Activated naive CD4-positive, alpha-beta T cell treated with anti-CD3 and anti-CD28 coated beads, Interleukin-2, amount 10 ng/mL, durations not matched to agents 5 hours and 36 hours (primary cell): ENCODE measurements around the gene ZC3HAV1. TPM values are rescaled to one million over a fixed set of nuclear protein-coding genes. Genes with fewer than 3 reads are reported as not detected.

Experiments used
- total RNA-seq, 2 experiments: library from RNA; stranded (reverse); gene quantifications; one replicate each; pipeline ENCODE4 v1.2.3, GENCODE V29; 2021

ZC3HAV1 gene
- total RNA-seq = 100 to 1,000 TPM; 137 to 143 TPM

DNA sequence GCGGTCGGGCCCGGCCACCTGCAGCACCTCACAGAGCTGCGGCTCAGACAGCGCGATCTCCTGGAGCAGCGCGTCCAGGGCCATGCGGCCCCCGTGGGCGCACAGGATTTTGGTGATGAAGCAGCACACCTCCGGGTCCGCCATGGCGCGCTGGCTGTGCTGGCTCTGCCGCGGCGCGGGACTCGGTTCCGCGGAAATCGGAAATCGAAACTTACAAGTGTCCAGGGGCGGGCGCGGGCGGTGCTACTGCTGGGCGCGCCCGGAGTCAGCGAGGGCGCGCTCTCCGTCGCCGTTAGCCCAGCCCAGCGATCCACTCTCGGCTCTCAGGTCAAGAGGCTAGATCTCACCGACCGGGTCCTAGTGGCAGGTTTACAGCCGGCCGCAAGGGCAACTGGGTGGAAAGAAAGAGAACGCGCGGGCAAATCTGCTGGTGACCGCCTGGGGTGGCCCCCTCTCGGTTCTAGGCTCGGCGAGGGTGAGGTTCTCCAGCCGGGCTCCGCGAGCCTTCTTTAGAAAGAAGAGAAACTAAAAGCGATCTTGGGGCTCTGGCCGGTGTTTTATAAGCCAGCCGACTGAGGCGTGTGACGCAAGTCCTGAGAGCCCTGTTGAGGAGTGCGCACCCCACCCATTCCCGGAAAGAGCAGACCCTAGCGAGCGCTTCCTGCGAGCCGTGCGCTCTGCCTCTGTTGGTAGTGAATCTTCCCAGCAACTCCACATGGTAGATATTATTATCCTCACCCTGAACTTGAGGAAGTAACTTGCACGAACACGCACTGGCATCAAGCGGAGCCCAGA is at the start of gene ZC3HAV1:
TSS of gene ZC3HAV1 (minus strand) at position 533 of the 795 bp plus-strand sequence. CDS start at position 144, 389 bp downstream.

DNA sequence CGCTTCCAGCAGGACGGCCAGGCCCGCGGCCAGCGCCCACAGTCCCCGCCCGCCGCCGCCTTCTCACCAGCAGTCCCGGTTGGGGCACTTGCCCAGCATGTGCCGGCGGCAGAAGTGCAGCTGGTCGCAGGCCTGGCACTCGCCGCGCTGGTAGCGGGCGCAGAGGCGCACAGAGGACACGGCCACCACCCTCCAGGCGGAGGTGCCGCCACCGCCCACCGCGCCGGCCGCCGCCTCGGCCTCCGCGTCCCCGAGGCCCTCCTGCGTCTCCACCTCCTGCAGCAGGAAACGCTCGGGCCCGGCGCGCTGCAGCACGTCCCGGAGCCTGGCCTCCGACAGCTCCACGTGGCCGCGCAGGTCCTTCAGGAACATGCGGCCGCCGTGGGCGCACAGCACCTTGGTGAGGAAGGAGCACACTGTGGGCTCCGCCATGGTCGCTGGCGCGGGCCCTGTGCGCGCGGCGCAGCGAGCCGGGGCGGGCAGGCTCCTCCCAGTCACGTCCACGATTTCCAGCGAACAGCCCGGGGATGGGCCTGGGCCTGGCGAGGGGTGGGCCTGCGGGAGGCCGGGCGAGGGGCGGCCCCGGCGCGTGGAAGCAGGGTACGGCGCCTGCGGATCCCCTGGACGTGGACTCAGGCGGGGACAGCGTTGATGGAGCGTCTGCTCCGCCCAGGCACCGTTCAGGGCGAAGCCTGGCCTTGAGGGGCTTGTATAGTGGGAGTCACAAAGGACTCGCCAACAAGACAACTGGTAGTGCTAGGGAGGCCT is 73.8 kb downstream of the ZC3HAV1 start, which contains the start of gene ZC3HAV1L:
TSS of gene ZC3HAV1L (minus strand) at position 457 of the 768 bp plus-strand sequence. CDS start at position 432, 25 bp downstream.

Other genes with a start within 250 kb of the ZC3HAV1 start
- gene KIAA1549, start 128.3 kb downstream of the ZC3HAV1 start, total RNA-seq = under 1 TPM; 0.40 to 0.41 TPM
- 10 to 100 TPM; 14.0 to 15.2 TPM for gene ZC3HAV1L, start 73.7 kb downstream of the ZC3HAV1 start, total RNA-seq
- 10 to 100 TPM; 11.9 to 12.0 TPM for gene UBN2, start 121.5 kb upstream of the ZC3HAV1 start, total RNA-seq
- 10 to 100 TPM in 1 of 2 experiments, 1 to 10 TPM in 1; 7.1 to 10.9 TPM for gene FMC1, start 231.6 kb upstream of the ZC3HAV1 start, total RNA-seq